Heart right ventricle (tissue), 16 donors: Measurements from ENCODE around the gene PKD1L1. TPM values are rescaled to one million over a fixed set of nuclear protein-coding genes. Genes with fewer than 3 reads are reported as not detected.
A peak's percentile ranks its signal among the peaks of the same experiment; 100 is the strongest.

Experiments used
- ATAC-seq, 8 donors: fragments of 200-7000 bp; cut with Tn5 transposase; one replicate each; pipeline ENCODE4 v1.9.1; 2020; ENCODE audit warnings: mild to moderate bottlenecking in 8 of 8, moderate library complexity in 8 of 8, moderate number of reproducible peaks in 1 of 8
- DNase-seq, 2 donors: peaks; one replicate each; pipeline ENCODE4 v3.0.0-alpha.2; 2020
- H3K27ac ChIP-seq, 10 donors: fragments of 200-600 bp; sonication (generic) in 2 of 10; one replicate each; pipeline versions ENCODE4 v1.5.0 to v1.8.0; 2020 to 2022; ENCODE audit warnings: mild to moderate bottlenecking in 3 of 10
- H3K27me3 ChIP-seq, 7 donors: fragments of 200-600 bp; one replicate each; pipeline ENCODE4 v1.8.0; 2021 to 2022; ENCODE audit warnings: mild to moderate bottlenecking in 2 of 7
- H3K36me3 ChIP-seq, 9 donors: fragments of 200-600 bp; sonication (generic) in 1 of 9; one replicate each; pipeline versions ENCODE4 v1.5.0 to v1.8.0; 2020 to 2022; ENCODE audit warnings: mild to moderate bottlenecking in 2 of 9
- H3K4me1 ChIP-seq, 9 donors: fragments of 200-600 bp; sonication (generic) in 1 of 9; one replicate each; pipeline versions ENCODE4 v1.5.0 to v1.8.0; 2020 to 2022; ENCODE audit warnings: mild to moderate bottlenecking in 4 of 9
- H3K4me3 ChIP-seq, 10 donors: fragments of 200-600 bp; sonication (generic) in 2 of 10; one replicate each; pipeline versions ENCODE4 v1.5.0 to v1.8.0; 2020 to 2022; ENCODE audit warnings: mild to moderate bottlenecking in 7 of 10, moderate library complexity in 2 of 10
- H3K9me3 ChIP-seq, 11 donors: fragments of 200-600 bp in 10 of 11; sonication (generic) in 2 of 11; one replicate each; pipeline versions ENCODE4 v1.5.0 to v1.8.0; 2013 to 2022; ENCODE audit warnings: mild to moderate bottlenecking in 2 of 11, control low read depth in 1 of 11, moderate library complexity in 1 of 11
- CTCF ChIP-seq, 9 donors: fragments of 200-600 bp; sonication (generic) in 2 of 9; IDR thresholded peaks; one replicate each; pipeline versions ENCODE4 v1.5.0 to v1.8.0; 2021 to 2022; ENCODE audit warnings: antibody characterized with exemption in 9 of 9, mild to moderate bottlenecking in 5 of 9, moderate library complexity in 1 of 9
- WGBS, 2 donors: extraction: QIAGEN DNeasy Blood & Tissue Kit; methylation state at CpG; one replicate each; pipeline ENCODE4 v1.1.7; 2013; ENCODE audit warnings: inconsistent platforms in 1 of 2; 5-methylcytosine and 5-hydroxymethylcytosine counted together
- intact Hi-C, 10 donors: fragments of 100-400 bp; cut with DNase I; formaldehyde crosslinking; loops; one replicate each; pipeline versions ENCODE4 v1.11.1 to v1.14.2; 2022
- polyA plus RNA-seq, 2 donors: library from polyadenylated mRNA; stranded (reverse); fragments of 200-250 nt; gene quantifications; one replicate each; pipeline ENCODE4 v1.2.3, GENCODE V29; 2013
- total RNA-seq, 10 donors: library from RNA; stranded (reverse); fragmentation: NEBNext Ultra II Directional in 3 of 10; extraction: Animal tissue kit (Norgen Biotek cat#: 25700) in 3 of 10; gene quantifications; one replicate each; pipeline versions ENCODE4 v1.2.1 to v1.2.4, GENCODE V29; 2021 to 2023
- donor health status: Arrhythmogenic right ventricular cardiomyopathy.
- donor health status: ischemic (EF 13 %, LVEDD 7.1; RV severe dilation, severe dysfunction).
- donor health status: healthy with polysubstance abuse.
- donor health status: DM: no; HTN: yes; CAD: no.
- donor health status: DM: no; HTN: no; CAD: no.
- donor health status: ischemic (EF 25% LVEDD 6.9; RV normal size, moderate dysfunction).
- donor health status: ischemic (EF 25% LVEDD 5.7; RV mildly dilated, moderate dysfunction).
- donor health status: healthy.
- donor health status: DM: yes; HTN: yes; CAD: no.
- donor health status: Ischemic cardiomyopathy.
- donor health status: ischemic (EF 35%, LVEDD 5.7; RV mildly dilated, moderate dysfunction).
- donor health status: nonischemic (EF 11% LVEDD 7.7; RV severe dilation, severe dysfunction).
- donor health status: DM: yes; HTN: yes; CAD: no.
- donor health status: PGD.
- donor health status: ischemic (EF 29% LVEDD 5.4; RV normal size, mild dysfunction).
- donor health status: nonischemic (EF 23%, LVEDD 6.1; RV moderate dilation, normal function).

Gene PKD1L1
- total and polyA plus RNA-seq, 12 donors = 1.5 to 4.7 (median 2.4) TPM

- Histone ChIP-seq H3K27ac (no peak overlapping the region), H3K9me3 (no peaks in the 10 kb centered on the region), H3K36me3 (peaks cover 0 to 20% (median 0%) of the 10 kb centered on the region in 9 donors), H3K4me3 (no peak overlapping the region), H3K4me1 (peaks cover 0 to 10% (median 0%) of the 10 kb centered on the region in 9 donors), H3K27me3 (no peaks in the 10 kb centered on the region)
- WGBS, 2 donors = 80 to 84% methylated on average over 5 of the region's 5 CpGs
- DNase-seq = no peak
- TF ChIP-seq CTCF (IDR thresholded peaks at IDR 0.05) = no peak
- ATAC-seq = no peak
- intact Hi-C loops = no loop called here
These were observed 74.5 kb downstream of the PKD1L1 start for GRCh38 chr7:47873762-47874161.

DNA sequence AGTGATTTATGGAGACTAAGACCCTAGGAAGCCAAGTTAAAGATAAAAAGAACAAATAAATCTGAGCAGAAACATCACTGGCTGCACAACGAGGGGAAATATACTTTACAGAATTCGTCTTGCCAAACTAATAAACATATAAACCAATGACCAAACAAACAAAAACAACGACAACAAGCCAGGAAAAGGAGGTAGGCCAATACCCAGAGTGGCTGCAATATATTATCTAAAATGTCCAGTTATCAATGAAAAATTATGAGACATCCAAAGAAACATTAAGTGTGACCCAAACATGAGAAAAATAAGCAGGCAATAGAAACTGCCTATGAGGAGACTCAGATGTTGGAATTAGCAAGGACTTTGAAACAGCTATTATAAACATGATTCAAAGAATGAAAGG lies 81.0 kb downstream of the PKD1L1 start:
- ATAC-seq (no peak), DNase-seq (no peak)
- 84 to 92% methylated on average over 3 of the region's 3 CpGs for WGBS, 2 donors
- Histone ChIP-seq H3K27ac (no peak overlapping the region), H3K9me3 (no peaks in the 10 kb centered on the region), H3K4me3 (no peak overlapping the region), H3K27me3 (no peaks in the 10 kb centered on the region), H3K36me3 (peaks cover 0 to 18% (median 0%) of the 10 kb centered on the region in 9 donors), H3K4me1 (peaks cover 0 to 11% (median 0%) of the 10 kb centered on the region in 9 donors)
- no peak for TF ChIP-seq CTCF (IDR thresholded peaks at IDR 0.05)
- intact Hi-C loops = no loop called here

DNA sequence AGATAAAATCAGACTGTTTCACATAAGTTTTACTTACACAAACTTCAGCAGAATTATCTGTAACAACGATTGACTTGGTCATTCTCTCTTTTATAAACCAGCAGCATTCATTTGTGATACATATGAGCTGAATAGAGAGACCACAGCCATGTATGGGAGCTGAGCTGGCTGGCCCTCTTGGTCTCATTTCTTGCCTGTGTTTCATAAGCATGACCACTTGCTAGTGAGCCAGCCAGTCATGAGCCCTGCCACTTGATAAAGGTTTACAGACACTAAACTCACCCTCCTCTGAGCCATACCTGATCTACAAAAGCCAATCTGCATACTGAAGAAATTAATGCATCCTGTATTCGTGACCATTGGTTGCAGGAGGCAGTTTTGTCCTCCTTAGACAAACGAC lies 82.1 kb downstream of the PKD1L1 start:
- Histone ChIP-seq H3K4me1 (peaks cover 0 to 11% (median 0%) of the 10 kb centered on the region in 9 donors), H3K27ac (no peak overlapping the region), H3K9me3 (no peaks in the 10 kb centered on the region), H3K36me3 (peaks cover 0 to 18% (median 0%) of the 10 kb centered on the region in 9 donors), H3K27me3 (no peaks in the 10 kb centered on the region), H3K4me3 (no peak overlapping the region)
- TF ChIP-seq CTCF (IDR thresholded peaks at IDR 0.05) = no peak
- DNase-seq = no peak
- ATAC-seq = peak in 5 of 8 donors; percentile 35 to 87 (median 75)
- 76 to 78% methylated on average over 3 of the region's 3 CpGs for WGBS, 2 donors
- intact Hi-C loops = no loop called here

DNA sequence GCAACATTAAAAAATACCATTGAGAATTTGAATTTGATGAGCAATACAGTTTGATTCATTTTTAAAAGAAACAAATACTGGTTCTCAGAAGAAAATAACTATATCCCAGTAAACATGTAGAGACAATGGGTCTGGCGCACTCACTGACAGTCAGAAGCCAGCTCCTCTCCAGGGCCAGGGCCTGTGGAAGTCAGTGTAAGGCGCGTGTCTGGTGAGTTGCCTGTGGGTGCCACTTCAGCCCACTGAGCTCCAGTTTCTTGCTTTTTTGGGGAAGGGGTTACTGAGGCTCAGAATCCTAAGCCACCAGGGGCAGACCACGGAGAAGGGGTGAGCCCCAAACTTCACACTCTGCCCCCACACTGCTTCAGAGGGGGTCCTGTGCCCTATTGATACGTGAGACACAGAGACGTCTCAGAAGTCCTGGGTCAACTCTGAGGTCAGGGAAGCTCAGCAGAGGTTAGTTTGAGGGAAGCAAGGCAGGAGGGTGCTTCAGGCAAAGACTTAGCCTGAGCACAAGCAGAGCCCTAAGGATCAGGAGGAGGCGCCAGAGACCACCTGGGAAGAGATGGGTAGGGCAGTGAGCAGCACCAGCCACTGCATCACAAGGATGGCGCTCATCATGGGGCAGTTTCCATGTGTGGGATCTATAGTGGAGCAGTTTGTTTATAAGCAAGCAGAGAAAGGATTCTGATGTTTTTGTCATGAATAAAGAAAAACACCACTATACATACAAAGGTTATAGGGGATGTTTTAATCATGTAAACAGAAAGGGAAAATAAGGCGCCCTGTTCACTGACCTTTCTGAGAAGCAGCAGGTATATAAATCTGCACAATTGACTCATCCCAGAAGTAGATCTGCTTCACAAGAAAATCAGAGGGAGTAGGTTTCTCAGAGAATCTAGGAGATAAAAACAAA lies 95.7 kb downstream of the PKD1L1 start:
- peak in 5 of 9 donors; percentile 9 to 35 (median 25) for TF ChIP-seq CTCF (IDR thresholded peaks at IDR 0.05)
- Histone ChIP-seq H3K27ac (no peak overlapping the region), H3K27me3 (no peaks in the 10 kb centered on the region), H3K9me3 (no peaks in the 10 kb centered on the region), H3K4me1 (no peaks in the 10 kb centered on the region), H3K36me3 (peaks cover 0 to 46% (median 0%) of the 10 kb centered on the region in 9 donors), H3K4me3 (no peak overlapping the region)
- DNase-seq (no peak), ATAC-seq (peak in 3 of 8 donors; percentile 27 to 64 (median 41))
- intact Hi-C loops = no loop called here
- 92% methylated on average over 9 of the region's 9 CpGs for WGBS, 2 donors
